ENCODE data around the gene MYO18B. TPM values are rescaled to one million over a fixed set of nuclear protein-coding genes. Genes with fewer than 3 reads are reported as not detected.
A peak's percentile ranks its signal among the peaks of the same experiment; 100 is the strongest.

Gene MYO18B
- total RNA-seq, 1 experiment from 2014 or later, result 0.05 TPM

DNA sequence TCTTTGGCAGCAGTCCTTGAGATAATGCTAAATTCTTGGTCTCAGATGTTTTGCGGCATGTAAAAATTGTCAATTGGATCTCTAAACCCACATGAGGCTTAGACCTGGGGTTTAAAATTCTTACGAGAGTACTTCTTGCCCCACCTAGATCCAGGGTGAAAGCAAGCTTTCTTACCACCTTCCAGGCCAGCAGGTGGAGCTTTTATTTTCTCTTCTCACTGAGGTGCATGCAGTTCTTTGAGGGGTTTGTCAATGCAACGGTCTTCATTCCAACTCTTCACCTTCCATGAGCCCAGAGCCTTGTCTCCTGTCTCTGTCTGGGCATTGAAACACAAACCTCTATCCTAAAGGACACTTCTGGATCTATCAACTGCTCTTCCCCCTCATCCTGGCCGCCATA, 154.1 kb downstream of the MYO18B start:
- DNase-seq (ENCODE audit: low read depth, low spot score) (no peak), ATAC-seq (no peak)
- POLR2A ChIA-PET, result no interaction called here

More for the DNA sequence above, 154.1 kb downstream of the MYO18B start:
- TF ChIP-seq CBX3 (IDR thresholded peaks at IDR 0.05; ENCODE audit: low read depth) (no peak), POLR2A (IDR thresholded peaks at IDR 0.05; ENCODE audit: borderline replicate concordance, extremely low read depth, insufficient read depth, insufficient read length) (no peak), ELF1 (IDR thresholded peaks at IDR 0.05; ENCODE audit: borderline replicate concordance, low read depth) (no peak), RAD21 (IDR thresholded peaks at IDR 0.05; ENCODE audit: low read depth) (peak; percentile 9; the same call in 1 of the 2 replicates), JUND (IDR thresholded peaks at IDR 0.05) (no peak)
- TF ChIP-seq, protein P1, sequence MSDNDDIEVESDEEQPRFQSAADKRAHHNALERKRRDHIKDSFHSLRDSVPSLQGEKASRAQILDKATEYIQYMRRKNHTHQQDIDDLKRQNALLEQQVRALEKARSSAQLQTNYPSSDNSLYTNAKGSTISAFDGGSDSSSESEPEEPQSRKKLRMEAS (IDR thresholded peaks at IDR 0.05), result no peak
- TF ChIP-seq, protein P2, sequence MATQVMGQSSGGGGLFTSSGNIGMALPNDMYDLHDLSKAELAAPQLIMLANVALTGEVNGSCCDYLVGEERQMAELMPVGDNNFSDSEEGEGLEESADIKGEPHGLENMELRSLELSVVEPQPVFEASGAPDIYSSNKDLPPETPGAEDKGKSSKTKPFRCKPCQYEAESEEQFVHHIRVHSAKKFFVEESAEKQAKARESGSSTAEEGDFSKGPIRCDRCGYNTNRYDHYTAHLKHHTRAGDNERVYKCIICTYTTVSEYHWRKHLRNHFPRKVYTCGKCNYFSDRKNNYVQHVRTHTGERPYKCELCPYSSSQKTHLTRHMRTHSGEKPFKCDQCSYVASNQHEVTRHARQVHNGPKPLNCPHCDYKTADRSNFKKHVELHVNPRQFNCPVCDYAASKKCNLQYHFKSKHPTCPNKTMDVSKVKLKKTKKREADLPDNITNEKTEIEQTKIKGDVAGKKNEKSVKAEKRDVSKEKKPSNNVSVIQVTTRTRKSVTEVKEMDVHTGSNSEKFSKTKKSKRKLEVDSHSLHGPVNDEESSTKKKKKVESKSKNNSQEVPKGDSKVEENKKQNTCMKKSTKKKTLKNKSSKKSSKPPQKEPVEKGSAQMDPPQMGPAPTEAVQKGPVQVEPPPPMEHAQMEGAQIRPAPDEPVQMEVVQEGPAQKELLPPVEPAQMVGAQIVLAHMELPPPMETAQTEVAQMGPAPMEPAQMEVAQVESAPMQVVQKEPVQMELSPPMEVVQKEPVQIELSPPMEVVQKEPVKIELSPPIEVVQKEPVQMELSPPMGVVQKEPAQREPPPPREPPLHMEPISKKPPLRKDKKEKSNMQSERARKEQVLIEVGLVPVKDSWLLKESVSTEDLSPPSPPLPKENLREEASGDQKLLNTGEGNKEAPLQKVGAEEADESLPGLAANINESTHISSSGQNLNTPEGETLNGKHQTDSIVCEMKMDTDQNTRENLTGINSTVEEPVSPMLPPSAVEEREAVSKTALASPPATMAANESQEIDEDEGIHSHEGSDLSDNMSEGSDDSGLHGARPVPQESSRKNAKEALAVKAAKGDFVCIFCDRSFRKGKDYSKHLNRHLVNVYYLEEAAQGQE (IDR thresholded peaks at IDR 0.05; ENCODE audit: low read depth), result no peak
- TF ChIP-seq, protein P3, sequence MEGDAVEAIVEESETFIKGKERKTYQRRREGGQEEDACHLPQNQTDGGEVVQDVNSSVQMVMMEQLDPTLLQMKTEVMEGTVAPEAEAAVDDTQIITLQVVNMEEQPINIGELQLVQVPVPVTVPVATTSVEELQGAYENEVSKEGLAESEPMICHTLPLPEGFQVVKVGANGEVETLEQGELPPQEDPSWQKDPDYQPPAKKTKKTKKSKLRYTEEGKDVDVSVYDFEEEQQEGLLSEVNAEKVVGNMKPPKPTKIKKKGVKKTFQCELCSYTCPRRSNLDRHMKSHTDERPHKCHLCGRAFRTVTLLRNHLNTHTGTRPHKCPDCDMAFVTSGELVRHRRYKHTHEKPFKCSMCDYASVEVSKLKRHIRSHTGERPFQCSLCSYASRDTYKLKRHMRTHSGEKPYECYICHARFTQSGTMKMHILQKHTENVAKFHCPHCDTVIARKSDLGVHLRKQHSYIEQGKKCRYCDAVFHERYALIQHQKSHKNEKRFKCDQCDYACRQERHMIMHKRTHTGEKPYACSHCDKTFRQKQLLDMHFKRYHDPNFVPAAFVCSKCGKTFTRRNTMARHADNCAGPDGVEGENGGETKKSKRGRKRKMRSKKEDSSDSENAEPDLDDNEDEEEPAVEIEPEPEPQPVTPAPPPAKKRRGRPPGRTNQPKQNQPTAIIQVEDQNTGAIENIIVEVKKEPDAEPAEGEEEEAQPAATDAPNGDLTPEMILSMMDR (IDR thresholded peaks at IDR 0.05 in 2 of 3, conservative IDR thresholded peaks at IDR 0.05 in 1 of 3; ENCODE audit: borderline replicate concordance in 1 of 3, insufficient read depth in 1 of 3, low read depth in 2 of 3, low read length in 2 of 3), result peak in 1 of 3 experiments; percentile 27; a peak in 2 of 6 replicates
- Histone ChIP-seq H3K4me1 (ENCODE audit: control insufficient read depth in 1 of 2, insufficient read depth in 2 of 2, low read length in 2 of 2) (no peaks in the 10 kb centered on the region), H2AFZ (ENCODE audit: low read depth, low read length, poor library complexity, severe bottlenecking) (no peak overlapping the region), H3K9me2 (ENCODE audit: insufficient read depth) (no peaks in the 10 kb centered on the region), H3K36me3 (ENCODE audit: control insufficient read depth in 1 of 2, insufficient read depth in 2 of 2, low read length in 2 of 2) (no peaks in the 10 kb centered on the region), H3K4me3 (replicated peaks in 1 of 2; ENCODE audit: low read depth in 1 of 2, low read length in 2 of 2) (no peak overlapping the region), H3K4me2 (ENCODE audit: low read length) (no peak overlapping the region), H3K27ac (ENCODE audit: low read depth, low read length) (no peak overlapping the region), H3K27me3 (ENCODE audit: insufficient read depth, low read length) (peaks cover 2% of the 10 kb centered on the region; the same call in 1 of the 2 replicates), H3K79me2 (ENCODE audit: insufficient read depth, low read length) (no peaks in the 10 kb centered on the region), H3K9ac (ENCODE audit: low read length) (no peak overlapping the region), H4K20me1 (ENCODE audit: insufficient read depth) (no peaks in the 10 kb centered on the region), H3K9me3 (ENCODE audit: control insufficient read depth in 1 of 2, insufficient read depth in 1 of 2, low read depth in 1 of 2, low read length in 2 of 2) (no peaks in the 10 kb centered on the region)
- ChIA-PET RAD21 (ENCODE audit: low non-redundant PET in 1 of 2, low total read pairs in 2 of 2, uncharacterized antibody in 2 of 2, unreplicated experiment in 2 of 2) (no interaction called here), CTCF (interaction anchor here (1.0 to 2.4 kb wide), 3 partner anchors 8 to 435 kb away, joined by 4 to 23 read pairs (median 5); no protein-coding TSS in a partner anchor)
- intact Hi-C loops (cut with micrococcal nuclease), result loop anchor here (1.0 kb wide), 1 partner anchor 435 kb away; no protein-coding TSS in a partner anchor
- BruUV-seq (replicated peaks), result no TSS peak
